Measurements from ENCODE around the gene GET4. TPM values are rescaled to one million over a fixed set of nuclear protein-coding genes. Genes with fewer than 3 reads are reported as not detected.

GET4 gene
- total RNA-seq, 1 donor: 17.7 TPM

GRCh38 chr7:910931-911431 is 34.6 kb downstream of the GET4 start:
- H3K36me3 ChIP-seq (ENCODE audit: insufficient read depth, low read length): no peaks in the 10 kb centered on the region
- no peak overlapping the region for H2AFZ ChIP-seq (ENCODE audit: low read length)
- H3K9me3 ChIP-seq (ENCODE audit: low read depth, low read length): no peaks in the 10 kb centered on the region
- H3K4me1 ChIP-seq (ENCODE audit: insufficient read depth, low read length): no peaks in the 10 kb centered on the region
- no peaks in the 10 kb centered on the region for H3K79me2 ChIP-seq (ENCODE audit: insufficient read depth, low read length)
- no peak for TF ChIP-seq CTCF (IDR thresholded peaks at IDR 0.05; ENCODE audit: extremely low read depth, low read depth, low read length)
- no peak for DNase-seq (ENCODE audit: insufficient read length, low spot score, missing footprints)
- no peak overlapping the region for H3K4me3 ChIP-seq (ENCODE audit: insufficient read depth, low read length)
- H3K4me2 ChIP-seq (ENCODE audit: insufficient read depth, low read length): no peak overlapping the region
- peaks cover 17% of the 10 kb centered on the region for H3K27me3 ChIP-seq (ENCODE audit: insufficient read depth, low read length)
- H4K20me1 ChIP-seq (ENCODE audit: insufficient read depth, low read length): no peaks in the 10 kb centered on the region
- no peak overlapping the region for H3K27ac ChIP-seq (ENCODE audit: low read depth, low read length)

GRCh38 chr7:911791-912480 is 35.6 kb downstream of the GET4 start:
- H3K4me3 ChIP-seq (ENCODE audit: insufficient read depth, low read length): no peak overlapping the region
- H3K79me2 ChIP-seq (ENCODE audit: insufficient read depth, low read length): no peaks in the 10 kb centered on the region
- H3K4me2 ChIP-seq (ENCODE audit: insufficient read depth, low read length): no peak overlapping the region
- H4K20me1 ChIP-seq (ENCODE audit: insufficient read depth, low read length): no peaks in the 10 kb centered on the region
- no peak overlapping the region for H3K27ac ChIP-seq (ENCODE audit: low read depth, low read length)
- no peaks in the 10 kb centered on the region for H3K9me3 ChIP-seq (ENCODE audit: low read depth, low read length)
- peaks cover 19% of the 10 kb centered on the region for H3K27me3 ChIP-seq (ENCODE audit: insufficient read depth, low read length)
- no peaks in the 10 kb centered on the region for H3K36me3 ChIP-seq (ENCODE audit: insufficient read depth, low read length)
- H2AFZ ChIP-seq (ENCODE audit: low read length): no peak overlapping the region
- TF ChIP-seq CTCF (IDR thresholded peaks at IDR 0.05; ENCODE audit: extremely low read depth, low read depth, low read length): no peak
- DNase-seq (ENCODE audit: insufficient read length, low spot score, missing footprints): no peak
- no peaks in the 10 kb centered on the region for H3K4me1 ChIP-seq (ENCODE audit: insufficient read depth, low read length)

GRCh38 chr7:913736-914520 is 37.6 kb downstream of the GET4 start:
- H3K27ac ChIP-seq (ENCODE audit: low read depth, low read length): no peak overlapping the region
- peaks cover 12% of the 10 kb centered on the region for H3K27me3 ChIP-seq (ENCODE audit: insufficient read depth, low read length)
- no peak for DNase-seq (ENCODE audit: insufficient read length, low spot score, missing footprints)
- H3K9me3 ChIP-seq (ENCODE audit: low read depth, low read length): no peaks in the 10 kb centered on the region
- H3K36me3 ChIP-seq (ENCODE audit: insufficient read depth, low read length): no peaks in the 10 kb centered on the region
- no peak overlapping the region for H3K4me3 ChIP-seq (ENCODE audit: insufficient read depth, low read length)
- no peak for TF ChIP-seq CTCF (IDR thresholded peaks at IDR 0.05; ENCODE audit: extremely low read depth, low read depth, low read length)
- no peak overlapping the region for H3K4me2 ChIP-seq (ENCODE audit: insufficient read depth, low read length)
- H2AFZ ChIP-seq (ENCODE audit: low read length): no peak overlapping the region
- no peaks in the 10 kb centered on the region for H3K4me1 ChIP-seq (ENCODE audit: insufficient read depth, low read length)
- H4K20me1 ChIP-seq (ENCODE audit: insufficient read depth, low read length): no peaks in the 10 kb centered on the region
- no peaks in the 10 kb centered on the region for H3K79me2 ChIP-seq (ENCODE audit: insufficient read depth, low read length)

Measured in osteoblast (primary cell).